Measurements from ENCODE around the gene ASTL.
A peak's percentile ranks its signal among the peaks of the same experiment; 100 is the strongest.
"Not testable (repeated sequence)": the region's sequence is repeated elsewhere in the genome, so short reads cannot be mapped to it uniquely, and the experiment has no call there.

The ASTL gene

GRCh38 chr2:96138179-96139145 lies at the start of gene ASTL:
ASTL (minus strand) TSS chr2:96138502; CDS start chr2:96138436, 66 bp downstream.
- DNase-seq = peak; percentile 13 to 55

- no peak for DNase-seq
These were observed 48.3 kb upstream of the ASTL start for GRCh38 chr2:96186562-96186961.

GRCh38 chr2:96185516-96185915 lies 47.2 kb upstream of the ASTL start:
- no peak for DNase-seq

- no peak for DNase-seq
These were observed 46.7 kb upstream of the ASTL start for GRCh38 chr2:96184989-96185388.

GRCh38 chr2:96184188-96184587 lies 45.9 kb upstream of the ASTL start:
- DNase-seq = no peak

GRCh38 chr2:96181529-96181928 lies 43.2 kb upstream of the ASTL start:
- no peak for DNase-seq

- DNase-seq = no peak
These were observed 42.2 kb upstream of the ASTL start for GRCh38 chr2:96180521-96180920.

GRCh38 chr2:96180002-96180401 lies 41.7 kb upstream of the ASTL start:
- no peak for DNase-seq

- no peak for DNase-seq
These were observed 38.4 kb upstream of the ASTL start for GRCh38 chr2:96176661-96177060.

GRCh38 chr2:96175951-96176350 lies 37.6 kb upstream of the ASTL start:
- DNase-seq = no peak

- peak; percentile 3 to 11 for DNase-seq
These were observed 36.2 kb upstream of the ASTL start for GRCh38 chr2:96174251-96175144.

GRCh38 chr2:96171831-96172230 lies 33.5 kb upstream of the ASTL start:
- no peak for DNase-seq

GRCh38 chr2:96170626-96171025 lies 32.3 kb upstream of the ASTL start:
- no peak for DNase-seq

GRCh38 chr2:96169868-96170507 lies 31.7 kb upstream of the ASTL start:
- no peak for DNase-seq

- DNase-seq = no peak
These were observed 29.2 kb upstream of the ASTL start for GRCh38 chr2:96167407-96168013.

- DNase-seq = no peak
These were observed 26.3 kb upstream of the ASTL start for GRCh38 chr2:96164459-96165184.

GRCh38 chr2:96163768-96164429 lies 25.6 kb upstream of the ASTL start:
- DNase-seq = no peak

- DNase-seq = no peak
These were observed 25.1 kb upstream of the ASTL start for GRCh38 chr2:96163415-96163767.

GRCh38 chr2:96161898-96162297 lies 23.6 kb upstream of the ASTL start:
- no peak for DNase-seq

GRCh38 chr2:96160366-96160765 lies 22.1 kb upstream of the ASTL start:
- DNase-seq = not testable (repeated sequence)

GRCh38 chr2:96159084-96159830 lies 21.0 kb upstream of the ASTL start:
- no peak for DNase-seq
